GM18508 (cell line): ENCODE measurements around the gene CD300LD.
"Not testable (repeated sequence)": the region's sequence is repeated elsewhere in the genome, so short reads cannot be mapped to it uniquely, and the experiment has no call there.

Source experiments
- ATAC-seq: cut with Tn5 transposase; IDR thresholded peaks from one replicate; pipeline ENCODE4 v1.9.1; 2021; ENCODE audit warnings: moderate number of reproducible peaks; ENCODE audit not compliant: insufficient read depth, unreplicated experiment

CD300LD gene

DNA sequence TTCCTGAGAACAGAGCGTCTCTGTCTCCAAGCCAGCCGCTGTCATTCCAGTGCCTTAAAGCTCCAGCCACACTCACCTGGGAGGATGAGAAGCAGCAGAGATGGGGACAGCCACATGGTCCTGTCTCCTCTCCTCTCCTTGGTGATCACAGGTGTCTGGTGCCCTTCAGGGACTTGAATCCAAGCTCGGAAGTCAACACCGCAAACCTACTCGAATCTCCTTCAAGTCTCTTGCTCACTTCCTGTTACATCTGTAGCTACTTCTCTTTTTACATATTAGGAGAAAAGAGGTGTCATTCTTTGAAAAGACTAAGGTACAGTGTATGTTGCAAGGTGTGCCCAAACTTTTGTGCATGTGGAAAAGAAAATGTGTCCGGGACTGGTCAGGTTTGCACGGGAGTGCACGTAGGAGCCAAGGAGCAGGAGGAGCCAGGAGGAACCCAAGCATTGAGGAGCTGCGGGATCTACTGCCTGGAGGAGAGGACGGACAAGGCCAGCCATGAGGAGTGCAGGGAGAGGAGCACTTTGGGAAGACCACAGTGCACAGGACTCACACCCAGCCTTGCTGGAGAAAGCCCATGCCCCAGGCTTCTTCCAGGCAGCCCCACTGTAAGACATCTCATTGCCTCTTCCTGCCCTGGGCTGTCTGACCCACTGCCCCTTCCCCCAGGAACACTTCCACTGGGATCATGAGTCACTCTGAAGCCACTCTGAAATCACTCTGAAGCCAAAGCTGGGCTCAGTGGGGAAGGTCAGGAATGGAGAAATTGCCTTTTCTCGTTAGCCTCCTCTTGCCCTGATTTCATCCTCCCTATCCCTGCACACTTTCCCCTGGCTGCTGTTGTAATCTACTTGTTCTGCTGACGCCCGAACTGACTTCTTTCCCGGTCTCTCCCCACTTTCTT, at the start of gene CD300LD:
Gene CD300LD, minus strand, starts transcription at position 197 of the 904 bp plus-strand sequence. Its CDS starts 81 bp downstream, at position 116.
- no peak for ATAC-seq

DNA sequence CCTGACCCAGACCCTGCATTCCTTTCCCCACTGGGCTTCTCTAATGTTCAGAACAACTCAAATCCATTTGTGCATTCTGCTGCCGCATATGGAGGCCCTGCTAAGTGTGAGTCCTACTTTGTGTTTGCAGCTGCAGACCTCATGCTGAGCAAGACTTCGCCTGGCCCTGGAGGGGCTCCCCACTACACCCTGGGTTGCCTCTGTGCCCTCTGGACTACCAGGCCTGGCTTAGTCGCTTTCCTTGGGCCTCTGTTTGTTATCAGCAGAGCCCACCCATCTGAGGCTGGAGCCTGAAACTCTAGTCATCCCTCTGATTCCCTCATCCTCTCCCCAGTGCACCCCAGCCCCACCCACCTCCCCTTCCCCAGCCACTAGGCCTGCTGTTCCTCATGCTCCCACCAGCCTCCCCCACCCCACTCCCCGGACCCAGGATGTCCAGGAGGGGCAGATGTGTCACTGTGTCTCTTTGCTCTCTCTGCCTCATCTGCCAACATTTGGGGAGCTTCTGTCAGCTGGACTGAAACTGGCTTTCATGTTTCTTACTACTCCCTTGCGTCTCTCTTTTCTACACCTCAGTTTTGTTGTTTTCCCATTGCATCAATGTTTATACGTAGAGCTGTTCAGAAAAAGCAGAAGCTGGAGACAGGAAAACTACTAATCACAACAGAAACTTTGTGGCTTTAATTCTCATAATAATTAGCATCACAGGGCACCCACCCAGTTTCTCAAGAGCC, 49.3 kb upstream of the CD300LD start:
- no peak for ATAC-seq

GRCh38 chr17:74639704-74640151, 47.6 kb upstream of the CD300LD start:
- ATAC-seq: no peak

- ATAC-seq: no peak
Observed at GRCh38 chr17:74637926-74638325, 45.8 kb upstream of the CD300LD start.

DNA sequence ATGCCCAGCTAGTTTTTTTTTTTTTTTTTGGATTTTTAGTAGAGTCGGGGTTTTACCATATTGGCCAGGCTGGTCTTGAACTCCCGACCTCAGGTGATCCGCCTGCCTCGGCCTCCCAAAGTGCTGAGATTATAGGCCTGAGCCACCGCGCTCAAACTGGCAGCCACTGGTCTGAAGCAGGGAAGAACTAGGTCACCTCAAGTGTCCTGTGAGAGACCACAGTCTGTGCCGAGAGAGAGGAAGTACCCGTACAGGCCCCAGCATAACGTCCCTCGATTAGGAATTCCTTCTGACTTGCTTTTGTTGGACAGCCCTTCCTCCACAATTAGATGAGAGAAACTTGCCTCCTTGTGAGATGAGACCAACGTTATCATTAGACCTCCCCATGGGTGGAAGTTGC, 45.2 kb upstream of the CD300LD start:
- no peak for ATAC-seq

GRCh38 chr17:74636541-74637085, 44.5 kb upstream of the CD300LD start:
- not testable (repeated sequence) for ATAC-seq

- no peak for ATAC-seq
Observed at GRCh38 chr17:74635418-74635817, 43.3 kb upstream of the CD300LD start.

DNA sequence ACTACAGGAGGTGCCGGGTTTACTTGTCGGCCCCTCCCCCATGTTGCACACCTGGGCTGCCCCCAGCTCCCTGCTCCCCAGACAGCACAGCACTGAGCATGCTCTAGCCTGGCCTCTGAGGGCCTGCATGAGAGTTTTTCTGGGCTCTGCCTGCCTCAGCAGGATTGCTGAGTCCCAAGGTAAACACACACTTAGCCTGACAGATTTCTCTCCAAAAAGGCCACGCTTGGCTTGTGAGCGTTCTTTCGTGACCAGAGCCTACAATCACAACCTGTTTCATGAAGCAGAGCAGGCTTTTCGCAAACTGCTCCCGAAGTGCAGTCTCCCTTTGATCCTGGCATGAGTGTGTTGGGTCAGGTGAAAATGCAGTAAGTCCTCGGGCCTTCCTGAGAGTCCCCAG, 41.2 kb upstream of the CD300LD start:
- ATAC-seq: no peak

DNA sequence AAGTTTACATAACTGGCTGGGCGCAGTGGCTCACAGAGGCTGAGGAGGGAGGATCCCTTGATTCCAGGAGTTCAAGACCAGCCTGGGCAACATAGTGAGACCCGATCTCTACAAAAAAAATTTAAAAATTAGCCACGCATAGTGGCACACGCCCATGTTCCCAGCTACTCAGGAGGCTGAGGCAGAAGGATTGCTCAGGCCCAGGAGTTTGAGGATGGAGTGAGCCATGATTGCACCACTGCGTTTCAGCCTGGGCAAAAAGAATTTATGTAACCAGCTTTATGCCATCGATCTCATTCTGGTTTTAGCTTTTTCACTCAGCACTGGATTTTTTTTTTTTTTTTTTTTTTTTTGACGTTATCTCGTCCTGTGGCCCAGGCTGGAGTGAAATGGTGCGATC, 40.5 kb upstream of the CD300LD start:
- ATAC-seq: no peak

DNA sequence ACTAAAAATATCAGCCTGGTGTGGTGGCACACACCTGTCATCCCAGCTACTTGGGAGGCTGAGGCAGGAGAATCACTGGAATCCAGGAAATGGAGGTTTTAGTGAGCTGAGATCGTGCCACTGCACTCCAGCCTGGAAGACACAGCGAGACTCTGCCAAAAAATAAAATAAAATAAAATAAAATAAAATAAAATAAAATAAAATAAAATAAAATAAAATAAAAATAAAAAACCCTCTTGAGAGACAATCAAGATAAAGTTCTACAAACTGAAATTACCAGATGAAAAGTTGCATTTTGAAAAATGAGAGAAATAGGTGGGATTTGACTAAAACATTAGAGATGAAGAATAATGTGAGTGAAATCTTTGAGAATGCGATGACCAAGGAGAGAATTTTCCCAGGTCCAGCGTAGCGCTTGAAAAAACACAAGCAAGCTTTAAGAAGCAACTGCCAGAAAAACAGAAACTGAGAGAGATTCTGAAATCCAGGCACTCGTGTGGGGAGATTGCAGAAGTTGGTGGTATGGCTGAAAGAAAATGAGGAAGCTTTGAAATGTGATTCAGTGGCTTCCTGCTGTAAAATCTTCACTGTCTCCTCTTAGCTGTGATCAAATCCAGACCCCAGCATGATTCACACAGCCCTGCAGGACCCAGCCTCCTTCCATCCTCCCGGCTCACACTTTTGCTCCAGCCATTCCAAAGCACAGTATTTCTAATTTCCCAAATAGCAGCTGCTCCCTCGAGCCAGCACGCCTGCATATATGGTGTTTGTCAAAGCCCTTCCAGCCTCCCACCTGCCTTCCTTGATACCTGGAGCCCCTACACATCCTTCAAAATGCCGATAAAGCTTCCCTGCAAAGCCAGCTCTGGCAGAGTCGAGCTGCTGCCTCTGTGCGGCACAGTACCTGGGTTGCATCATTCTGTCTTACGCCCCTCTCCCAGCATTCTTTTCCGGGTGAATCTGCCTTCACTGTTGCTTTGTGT, 39.7 kb upstream of the CD300LD start:
- no peak for ATAC-seq

DNA sequence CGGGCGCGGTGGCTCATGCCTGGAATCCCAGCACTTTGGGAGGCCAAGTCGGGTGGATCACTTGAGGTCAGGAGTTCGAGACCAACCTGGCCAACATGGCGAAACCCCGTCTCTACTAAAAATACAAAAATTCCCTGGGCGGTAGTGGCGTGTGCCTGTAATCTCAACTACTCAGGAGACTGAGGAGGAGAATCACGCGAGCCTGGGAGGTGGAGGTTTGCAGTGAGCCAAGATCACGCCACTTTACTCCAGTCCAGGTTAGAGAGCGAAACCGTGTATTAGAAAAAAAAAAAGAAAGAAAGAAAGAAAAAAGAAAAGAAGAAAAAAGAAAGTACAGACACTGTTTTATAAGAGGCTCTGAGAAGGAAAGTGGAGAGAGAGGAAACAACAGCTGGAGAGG, 38.2 kb upstream of the CD300LD start:
- not testable (repeated sequence) for ATAC-seq

DNA sequence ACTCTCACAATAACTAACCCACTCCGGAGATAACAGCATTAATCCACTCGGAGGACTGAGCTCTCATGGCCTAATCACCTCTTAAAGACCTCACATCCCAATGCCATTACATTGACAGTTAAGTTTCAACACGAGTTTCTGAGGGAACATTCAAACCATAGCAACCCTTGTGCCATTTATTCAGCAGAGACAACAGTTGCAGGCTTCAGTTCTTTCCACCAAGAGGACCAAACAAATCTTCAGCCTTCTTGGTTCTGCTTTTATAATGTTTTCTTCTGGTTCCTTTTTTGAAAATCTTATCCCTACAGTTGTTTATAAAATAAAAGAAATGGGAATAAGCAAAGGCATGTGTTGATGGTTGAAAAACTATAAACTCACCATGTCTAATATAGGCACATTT, 33.6 kb upstream of the CD300LD start:
- ATAC-seq: no peak

- no peak for ATAC-seq
Observed at GRCh38 chr17:74624131-74624530, 32.0 kb upstream of the CD300LD start.

GRCh38 chr17:74623693-74624093, 31.6 kb upstream of the CD300LD start, which contains the start of gene CD300E:
Gene CD300E, minus strand, starts transcription at chr17:74623738. Its CDS starts 117 bp downstream, at chr17:74623621.
- no peak for ATAC-seq

- no peak for ATAC-seq
Observed at GRCh38 chr17:74619077-74619673, 27.1 kb upstream of the CD300LD start.

DNA sequence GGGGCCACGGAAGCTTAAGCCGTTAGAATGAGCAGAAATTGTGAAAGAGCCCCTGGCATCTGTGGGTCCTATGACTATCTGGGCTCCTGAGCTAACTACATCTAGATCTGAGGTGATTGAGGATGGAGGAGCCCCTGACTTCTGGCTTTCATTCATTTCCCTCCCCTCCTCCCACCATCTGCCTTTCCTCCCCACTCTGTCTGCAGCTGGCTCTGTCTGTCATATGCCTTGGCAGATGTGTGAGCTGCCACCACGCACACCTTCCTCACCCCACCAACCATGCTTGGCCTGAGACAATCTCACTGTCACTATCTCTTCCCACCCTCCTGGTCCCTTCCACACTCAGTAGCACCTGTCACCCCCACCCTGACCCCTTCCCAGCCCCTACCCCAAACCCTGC, 26.4 kb upstream of the CD300LD start:
- ATAC-seq: no peak

DNA sequence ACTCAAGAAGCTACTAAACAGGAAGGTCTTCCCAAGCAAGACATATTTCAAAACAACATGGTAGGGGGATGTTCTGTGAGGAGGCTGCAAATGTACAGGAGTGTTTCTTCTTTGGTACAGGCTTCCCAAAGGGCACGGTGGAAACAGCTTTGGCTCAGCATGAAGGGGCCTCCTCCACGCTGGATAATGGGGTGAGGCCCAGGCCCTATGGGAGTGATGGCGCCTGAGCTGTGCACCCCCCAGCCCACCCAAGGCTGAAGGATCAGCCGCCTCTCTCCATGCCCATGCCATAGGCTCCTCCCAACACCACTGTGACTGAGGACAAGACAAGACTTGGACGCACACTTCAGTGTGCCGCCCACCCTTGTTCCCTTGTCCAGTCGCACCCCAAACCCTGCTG, 24.6 kb upstream of the CD300LD start:
- ATAC-seq: no peak

DNA sequence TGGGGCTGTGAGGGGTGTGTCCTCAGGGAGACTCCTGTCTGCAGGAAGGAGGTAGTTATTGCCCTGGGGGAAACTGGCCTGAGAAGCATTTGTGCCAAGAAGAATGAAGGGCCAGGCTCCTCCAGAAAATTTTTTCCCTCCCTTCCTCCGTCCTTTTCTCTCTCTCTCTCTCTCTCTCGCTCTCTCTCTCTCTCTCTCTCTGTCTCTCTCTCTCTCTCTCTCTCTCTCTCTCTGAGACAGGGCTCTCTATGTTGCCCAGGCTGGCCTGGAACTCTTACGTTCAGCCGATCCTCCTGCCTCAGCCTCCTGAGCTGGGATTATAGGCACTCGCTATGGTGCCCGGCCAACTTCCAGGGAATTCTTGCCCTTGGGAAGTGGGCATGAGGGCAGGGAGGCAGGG, 20.0 kb upstream of the CD300LD start:
- ATAC-seq: no peak

DNA sequence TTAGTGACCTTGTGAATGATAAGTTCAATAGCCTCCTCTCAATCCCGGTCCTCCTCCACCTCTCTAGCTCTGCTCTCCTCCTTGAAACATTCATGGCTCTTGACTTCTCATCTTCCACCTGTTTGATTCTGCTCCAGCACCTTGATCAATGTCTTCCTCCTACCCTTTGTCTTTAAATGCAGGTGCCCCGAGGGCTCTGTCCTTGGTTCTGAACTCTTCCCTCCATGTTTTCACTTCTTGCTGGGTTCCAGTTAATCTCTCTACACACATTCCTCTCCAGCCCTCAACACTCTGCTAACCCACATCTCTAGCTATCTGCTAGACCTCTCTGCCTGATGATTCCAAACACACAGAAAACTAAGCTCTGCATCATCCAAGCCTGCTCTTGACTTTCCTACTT, 18.0 kb upstream of the CD300LD start:
- ATAC-seq: no peak
